Small intestine (tissue), 7 donors: ENCODE measurements around the gene HIF3A. TPM values are rescaled to one million over a fixed set of nuclear protein-coding genes. Genes with fewer than 3 reads are reported as not detected.

Experiments used
- DNase-seq, 2 donors: peaks; one replicate each; pipeline versions ENCODE4 v3.0.0 to v3.0.0-alpha.2; 2013
- FAIRE-seq: peaks from 2 replicates; lab custom pipeline; 2012; peaks lifted over from hg19 to GRCh38; lab: Jason Lieb, UNC
- H3K27ac ChIP-seq, 3 donors: one replicate each; pipeline ENCODE4 v1.5.1; 2013; ENCODE audit warnings: low read length in 2 of 3, mild to moderate bottlenecking in 2 of 3, control low read depth in 1 of 3, inconsistent platforms in 1 of 3, low read depth in 1 of 3, moderate library complexity in 1 of 3
- H3K27me3 ChIP-seq, 3 donors: one replicate each; pipeline ENCODE4 v1.6.1; 2013; ENCODE audit warnings: low read length in 3 of 3, inconsistent platforms in 1 of 3; ENCODE audit not compliant: control insufficient read depth in 3 of 3, insufficient read depth in 3 of 3
- H3K36me3 ChIP-seq, 3 donors: one replicate each; pipeline ENCODE4 v1.6.1; 2013; ENCODE audit warnings: low read length in 3 of 3, inconsistent platforms in 1 of 3, low read depth in 1 of 3, mild to moderate bottlenecking in 1 of 3, moderate library complexity in 1 of 3; ENCODE audit not compliant: control insufficient read depth in 3 of 3, insufficient read depth in 2 of 3
- H3K4me1 ChIP-seq, 3 donors: one replicate each; pipeline ENCODE4 v1.6.1; 2013; ENCODE audit warnings: low read length in 2 of 3, inconsistent platforms in 1 of 3, low read depth in 1 of 3, mild to moderate bottlenecking in 1 of 3, moderate library complexity in 1 of 3; ENCODE audit not compliant: control insufficient read depth in 3 of 3, insufficient read depth in 2 of 3
- H3K4me3 ChIP-seq, 3 donors: one replicate each; pipeline ENCODE4 v1.5.1; 2013; ENCODE audit warnings: low read length in 3 of 3, control low read depth in 1 of 3, inconsistent platforms in 1 of 3, low read depth in 1 of 3, mild to moderate bottlenecking in 1 of 3, moderate library complexity in 1 of 3
- H3K9me3 ChIP-seq, 2 donors: one replicate each; pipeline ENCODE4 v1.6.1; 2013; ENCODE audit warnings: low read depth in 1 of 2, low read length in 1 of 2; ENCODE audit not compliant: control insufficient read depth in 2 of 2, insufficient read depth in 1 of 2
- WGBS, 3 donors: extraction: QIAGEN DNeasy Blood & Tissue Kit; methylation state at CpG; one replicate each; pipeline ENCODE4 v1.1.7; 2013; 5-methylcytosine and 5-hydroxymethylcytosine counted together
- polyA plus RNA-seq, 4 donors: library from polyadenylated mRNA; stranded (reverse) in 3 of 4; unstranded in 1 of 4; fragments of 200-250 nt in 3 of 4; fragments of 120-200 nt in 1 of 4; gene quantifications; one replicate each; pipeline versions ENCODE4 v1.2.1 to v1.2.3, GENCODE V29; 2013
- donor health status: healthy with polysubstance abuse.
- donor health status: control.
- donor health status: control.
- donor health status: Bipolar disorder and iron deficiency.
- donor health status: healthy.

The HIF3A gene
- polyA plus RNA-seq, 4 donors: 0.89 to 159 (median 16.0) TPM

- no peak for FAIRE-seq
Measured at GRCh38 chr19:46297700-46298478, 1.0 kb downstream of the HIF3A start.

GRCh38 chr19:46298479-46299003, 1.7 kb downstream of the HIF3A start:
- 17 to 21% (median 21%) methylated on average over 7 of the region's 7 CpGs for WGBS, 3 donors
- peaks cover 4 to 66% (median 15%) of the 10 kb centered on the region in 3 donors for H3K4me1 ChIP-seq
- peak in 1 of 2 donors; percentile 61 for DNase-seq

More at GRCh38 chr19:46297700-46298478, 1.0 kb downstream of the HIF3A start:
- Histone ChIP-seq H3K4me3 (peak overlapping the region in 1 of 3 donors; percentile 68), H3K36me3 (peaks cover 0 to 4% (median 0%) of the 10 kb centered on the region in 3 donors), H3K27me3 (no peaks in the 10 kb centered on the region), H3K27ac (peak overlapping the region in 2 of 3 donors; percentile 91 to 93), H3K9me3 (peaks cover 0 to 5% of the 10 kb centered on the region in 2 donors), H3K4me1 (peaks cover 4 to 59% (median 13%) of the 10 kb centered on the region in 3 donors)
- peak; percentile 15 to 68 for DNase-seq
- 32 to 42% (median 35%) methylated on average over 16 to 18 of the region's 19 CpGs for WGBS, 3 donors

GRCh38 chr19:46299004-46299509, 2.2 kb downstream of the HIF3A start:
- FAIRE-seq (no peak), DNase-seq (peak; percentile 95 to 100)
- Histone ChIP-seq H3K4me3 (peak overlapping the region in 1 of 3 donors; percentile 68), H3K27ac (peak overlapping the region in 2 of 3 donors; percentile 91 to 93), H3K36me3 (peaks cover 0 to 11% (median 0%) of the 10 kb centered on the region in 3 donors), H3K9me3 (peaks cover 0 to 5% of the 10 kb centered on the region in 2 donors), H3K27me3 (no peaks in the 10 kb centered on the region), H3K4me1 (peaks cover 4 to 69% (median 15%) of the 10 kb centered on the region in 3 donors)
- 4 to 10% (median 8%) methylated on average over 11 of the region's 11 CpGs for WGBS, 3 donors

More at GRCh38 chr19:46298479-46299003, 1.7 kb downstream of the HIF3A start:
- peaks cover 0 to 5% of the 10 kb centered on the region in 2 donors for H3K9me3 ChIP-seq
- H3K4me3 ChIP-seq: peak overlapping the region in 1 of 3 donors; percentile 68
- no peak for FAIRE-seq
- no peaks in the 10 kb centered on the region for H3K27me3 ChIP-seq
- H3K36me3 ChIP-seq: peaks cover 0 to 7% (median 0%) of the 10 kb centered on the region in 3 donors
- H3K27ac ChIP-seq: peak overlapping the region in 2 of 3 donors; percentile 91 to 93

- peak; percentile 26 to 48 for DNase-seq
- Histone ChIP-seq H3K9me3 (peaks cover 0 to 5% of the 10 kb centered on the region in 2 donors), H3K4me1 (peaks cover 4 to 73% (median 15%) of the 10 kb centered on the region in 3 donors), H3K27me3 (no peaks in the 10 kb centered on the region), H3K27ac (peak overlapping the region; percentile 21 to 93 (median 72)), H3K4me3 (peak overlapping the region in 1 of 3 donors; percentile 27), H3K36me3 (peaks cover 0 to 17% (median 0%) of the 10 kb centered on the region in 3 donors)
- FAIRE-seq: no peak
- WGBS, 3 donors: 53 to 55% (median 55%) methylated on average over 7 of the region's 7 CpGs
Measured at GRCh38 chr19:46299695-46300094, 2.9 kb downstream of the HIF3A start.

- peak overlapping the region in 1 of 3 donors; percentile 43 for H3K4me3 ChIP-seq
- H3K9me3 ChIP-seq: no peaks in the 10 kb centered on the region
- H3K4me1 ChIP-seq: peaks cover 2 to 58% (median 6%) of the 10 kb centered on the region in 3 donors
- H3K27me3 ChIP-seq: no peaks in the 10 kb centered on the region
- 20 to 49% (median 46%) methylated on average over 10 of the region's 10 CpGs for WGBS, 3 donors
- peak overlapping the region; percentile 27 to 93 (median 73) for H3K27ac ChIP-seq
- DNase-seq (peak; percentile 47 to 95), FAIRE-seq (no peak)
- H3K36me3 ChIP-seq: peaks cover 0 to 50% (median 0%) of the 10 kb centered on the region in 3 donors
Measured at GRCh38 chr19:46303322-46303690, 6.5 kb downstream of the HIF3A start.

GRCh38 chr19:46303691-46304397, 7.0 kb downstream of the HIF3A start:
- Histone ChIP-seq H3K4me3 (peak overlapping the region in 1 of 3 donors; percentile 43), H3K27ac (peak overlapping the region; percentile 27 to 93 (median 73)), H3K27me3 (no peaks in the 10 kb centered on the region), H3K9me3 (no peaks in the 10 kb centered on the region), H3K4me1 (peaks cover 2 to 53% (median 2%) of the 10 kb centered on the region in 3 donors), H3K36me3 (peaks cover 0 to 55% (median 0%) of the 10 kb centered on the region in 3 donors)
- WGBS, 3 donors: 8 to 45% (median 44%) methylated on average over 44 to 56 of the region's 56 CpGs
- DNase-seq (peak; percentile 97 to 98), FAIRE-seq (no peak)

GRCh38 chr19:46306501-46306900, 9.7 kb downstream of the HIF3A start:
- Histone ChIP-seq H3K4me1 (peaks cover 0 to 31% (median 2%) of the 10 kb centered on the region in 3 donors), H3K9me3 (no peaks in the 10 kb centered on the region), H3K27me3 (no peaks in the 10 kb centered on the region), H3K27ac (no peak overlapping the region), H3K4me3 (no peak overlapping the region), H3K36me3 (peaks cover 0 to 82% (median 0%) of the 10 kb centered on the region in 3 donors)
- DNase-seq (no peak), FAIRE-seq (no peak)
- 81 to 94% (median 89%) methylated on average over 3 of the region's 3 CpGs for WGBS, 3 donors
